ENCODE measurements around the gene ABR.
"Not testable (repeated sequence)": the region's sequence is repeated elsewhere in the genome, so short reads cannot be mapped to it uniquely, and the experiment has no call there.

ABR gene

GRCh38 chr17:1069847-1070246 is 109.9 kb downstream of the ABR start:
- no peak overlapping the region for H3K9ac ChIP-seq
- peaks cover 16% of the 10 kb centered on the region for H3K9me3 ChIP-seq
- no peaks in the 10 kb centered on the region for H3K27me3 ChIP-seq
- H3K4me3 ChIP-seq = no peak overlapping the region
- H3K4me2 ChIP-seq = no peak overlapping the region
- H3K36me3 ChIP-seq = peaks cover 74% of the 10 kb centered on the region
- H3K27ac ChIP-seq = no peak overlapping the region
- no peak for TF ChIP-seq Cebpa-rat (IDR thresholded peaks at IDR 0.05)
- no peaks in the 10 kb centered on the region for H3K4me1 ChIP-seq
- H4K20me1 ChIP-seq = 0 out of 2 replicates have a peak, but pooled peaks cover 7% of the 10 kb centered on the region

GRCh38 chr17:1068356-1068755 is 111.4 kb downstream of the ABR start:
- H3K36me3 ChIP-seq = peaks cover 69% of the 10 kb centered on the region
- no peaks in the 10 kb centered on the region for H4K20me1 ChIP-seq
- no peak overlapping the region for H3K4me3 ChIP-seq
- H3K9ac ChIP-seq = no peak overlapping the region
- H3K9me3 ChIP-seq = peaks cover 16% of the 10 kb centered on the region
- no peak overlapping the region for H3K27ac ChIP-seq
- no peak overlapping the region for H3K4me2 ChIP-seq
- H3K4me1 ChIP-seq = no peaks in the 10 kb centered on the region
- H3K27me3 ChIP-seq = no peaks in the 10 kb centered on the region
- TF ChIP-seq Cebpa-rat (IDR thresholded peaks at IDR 0.05) = no peak

GRCh38 chr17:1067282-1067956 is 112.4 kb downstream of the ABR start:
- TF ChIP-seq Cebpa-rat (IDR thresholded peaks at IDR 0.05) = no peak
- no peak overlapping the region for H3K4me3 ChIP-seq
- H3K27ac ChIP-seq = no peak overlapping the region

GRCh38 chr17:1065416-1065815 is 114.4 kb downstream of the ABR start:
- H3K9ac ChIP-seq, H4K20me1 ChIP-seq, H3K4me3 ChIP-seq, H3K27ac ChIP-seq, H3K27me3 ChIP-seq, H3K4me2 ChIP-seq: not testable (repeated sequence)
- H3K36me3 ChIP-seq = peaks cover 45% of the 10 kb centered on the region
- H3K4me1 ChIP-seq = peaks cover 14% of the 10 kb centered on the region
- peaks cover 16% of the 10 kb centered on the region for H3K9me3 ChIP-seq

More at GRCh38 chr17:1067282-1067956, 112.4 kb downstream of the ABR start:
- no peaks in the 10 kb centered on the region for H3K4me1 ChIP-seq
- no peaks in the 10 kb centered on the region for H3K27me3 ChIP-seq
- no peaks in the 10 kb centered on the region for H4K20me1 ChIP-seq
- no peak overlapping the region for H3K4me2 ChIP-seq
- peaks cover 16% of the 10 kb centered on the region for H3K9me3 ChIP-seq
- H3K9ac ChIP-seq = no peak overlapping the region
- peaks cover 62% of the 10 kb centered on the region for H3K36me3 ChIP-seq

GRCh38 chr17:1060991-1061390 is 118.8 kb downstream of the ABR start:
- H3K36me3 ChIP-seq = peaks cover 38% of the 10 kb centered on the region
- 0 out of 2 replicates have a peak, but pooled peaks cover 7% of the 10 kb centered on the region for H4K20me1 ChIP-seq
- no peak overlapping the region for H3K9ac ChIP-seq
- no peaks in the 10 kb centered on the region for H3K27me3 ChIP-seq
- H3K27ac ChIP-seq = no peak overlapping the region
- peaks cover 7% of the 10 kb centered on the region for H3K9me3 ChIP-seq
- H3K4me1 ChIP-seq = peaks cover 15% of the 10 kb centered on the region
- H3K4me2 ChIP-seq = peak overlapping the region; percentile 39
- TF ChIP-seq Cebpa-rat (IDR thresholded peaks at IDR 0.05) = no peak
- no peak overlapping the region for H3K4me3 ChIP-seq

- H4K20me1 ChIP-seq = 0 out of 2 replicates have a peak, but pooled peaks cover 7% of the 10 kb centered on the region
- peaks cover 19% of the 10 kb centered on the region for H3K4me1 ChIP-seq
- no peak overlapping the region for H3K4me2 ChIP-seq
- peaks cover 43% of the 10 kb centered on the region for H3K36me3 ChIP-seq
- H3K27me3 ChIP-seq = no peaks in the 10 kb centered on the region
- no peak for TF ChIP-seq Cebpa-rat (IDR thresholded peaks at IDR 0.05)
- H3K9me3 ChIP-seq = no peaks in the 10 kb centered on the region
- no peak overlapping the region for H3K27ac ChIP-seq
- H3K9ac ChIP-seq = no peak overlapping the region
- no peak overlapping the region for H3K4me3 ChIP-seq
Observed at GRCh38 chr17:1059131-1059795, 120.5 kb downstream of the ABR start.

GRCh38 chr17:1058423-1059130 is 121.2 kb downstream of the ABR start:
- Histone ChIP-seq H3K36me3 (peaks cover 49% of the 10 kb centered on the region), H3K27me3 (no peaks in the 10 kb centered on the region), H3K4me2 (no peak overlapping the region), H3K27ac (no peak overlapping the region), H3K4me1 (peaks cover 19% of the 10 kb centered on the region), H4K20me1 (0 out of 2 replicates have a peak, but pooled peaks cover 7% of the 10 kb centered on the region), H3K4me3 (no peak overlapping the region), H3K9me3 (no peaks in the 10 kb centered on the region), H3K9ac (no peak overlapping the region)
- TF ChIP-seq Cebpa-rat (IDR thresholded peaks at IDR 0.05) = no peak

- H4K20me1 ChIP-seq = 0 out of 2 replicates have a peak, but pooled peaks cover 7% of the 10 kb centered on the region
- H3K4me1 ChIP-seq = peaks cover 20% of the 10 kb centered on the region
- H3K36me3 ChIP-seq = peaks cover 52% of the 10 kb centered on the region
- no peak overlapping the region for H3K27ac ChIP-seq
- H3K9ac ChIP-seq = no peak overlapping the region
- H3K27me3 ChIP-seq = no peaks in the 10 kb centered on the region
- H3K9me3 ChIP-seq = no peaks in the 10 kb centered on the region
- no peak for TF ChIP-seq Cebpa-rat (IDR thresholded peaks at IDR 0.05)
- no peak overlapping the region for H3K4me3 ChIP-seq
- H3K4me2 ChIP-seq = no peak overlapping the region
Observed at GRCh38 chr17:1056761-1057160, 123.0 kb downstream of the ABR start.

GRCh38 chr17:1055751-1056645 is 123.8 kb downstream of the ABR start:
- peaks cover 52% of the 10 kb centered on the region for H3K36me3 ChIP-seq
- no peak overlapping the region for H3K27ac ChIP-seq
- H3K9ac ChIP-seq = no peak overlapping the region
- no peaks in the 10 kb centered on the region for H3K9me3 ChIP-seq
- peaks cover 20% of the 10 kb centered on the region for H3K4me1 ChIP-seq
- no peaks in the 10 kb centered on the region for H3K27me3 ChIP-seq
- TF ChIP-seq Cebpa-rat (IDR thresholded peaks at IDR 0.05) = no peak
- no peak overlapping the region for H3K4me3 ChIP-seq
- no peak overlapping the region for H3K4me2 ChIP-seq
- H4K20me1 ChIP-seq = peaks cover 7% of the 10 kb centered on the region; the same call in 1 of the 2 replicates

Data from BLaER1 (cell line).